Measurements from ENCODE around the gene GRB10.
"Not testable (repeated sequence)": the region's sequence is repeated elsewhere in the genome, so short reads cannot be mapped to it uniquely, and the experiment has no call there.

GRB10 gene

DNA sequence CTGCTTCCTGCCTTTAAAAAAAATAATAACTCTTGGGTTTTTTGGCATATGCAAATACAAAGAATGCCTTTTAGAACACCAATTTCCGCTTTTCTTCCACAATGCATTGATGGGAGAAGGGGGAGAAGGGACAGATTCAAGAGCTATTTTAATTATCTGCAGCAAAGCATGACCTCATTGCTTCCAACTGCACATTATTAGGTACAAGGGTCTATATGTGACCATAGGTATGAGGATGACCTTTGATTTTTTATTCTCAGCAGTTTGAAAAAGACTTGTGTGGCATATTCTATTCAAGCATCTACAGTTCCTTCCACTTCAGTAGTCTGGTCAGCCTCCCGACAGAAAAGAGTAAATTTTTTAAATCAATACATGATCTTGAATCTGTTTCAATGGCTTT is 39.7 kb downstream of the GRB10 start:
- DNase-seq (ENCODE audit: low spot score): no peak

DNA sequence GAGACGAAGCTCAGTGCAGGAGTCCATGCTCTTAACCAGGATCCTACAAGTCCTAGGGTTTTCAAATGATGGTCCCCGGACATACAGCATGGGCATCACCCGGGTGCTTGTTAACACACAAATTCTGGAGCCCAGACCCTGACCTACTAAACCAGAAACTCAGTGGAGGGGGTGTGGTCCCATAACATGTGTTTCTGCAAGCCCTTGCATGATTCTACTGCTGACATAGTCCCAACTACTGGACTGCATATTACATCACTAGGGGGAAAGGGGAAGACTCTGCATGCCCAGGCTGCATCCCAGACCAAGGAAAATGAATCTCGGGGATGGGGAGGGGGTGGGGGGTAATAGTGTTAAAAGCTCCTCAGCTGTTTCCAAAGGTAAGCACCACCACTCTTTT is 40.3 kb downstream of the GRB10 start:
- no peak for DNase-seq (ENCODE audit: low spot score)

DNA sequence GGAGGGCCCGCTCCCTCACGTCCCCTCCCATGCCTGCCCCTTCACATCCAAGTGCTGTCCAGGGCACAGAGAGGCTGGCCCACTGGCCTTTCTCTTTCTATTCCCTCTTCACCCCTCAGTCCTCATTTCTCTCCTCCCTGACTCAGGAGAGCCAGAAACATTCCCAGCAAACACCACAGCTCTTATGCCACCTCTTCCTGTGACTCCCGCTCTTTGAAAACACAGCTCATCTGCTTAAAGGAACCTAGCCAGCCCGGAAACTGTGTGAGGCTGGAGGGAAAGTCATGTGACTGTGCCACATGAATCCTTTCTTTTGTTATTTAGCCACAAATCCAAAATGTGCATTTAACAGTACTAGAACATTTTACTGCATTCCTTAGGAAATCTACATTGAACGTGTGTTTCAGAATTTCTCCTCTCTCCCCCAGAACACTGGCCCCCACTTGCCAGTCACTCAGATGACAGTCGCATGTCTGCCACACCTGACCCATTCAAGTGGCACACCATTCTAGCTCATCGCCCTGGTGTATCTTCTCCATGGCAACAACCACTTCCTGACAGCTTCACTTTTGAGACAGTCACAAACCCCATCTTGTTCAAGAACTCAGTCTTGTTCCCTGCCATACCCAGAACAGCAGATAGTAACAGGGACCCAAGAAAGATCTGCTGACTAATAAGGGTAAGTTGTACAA is 42.8 kb downstream of the GRB10 start:
- DNase-seq (ENCODE audit: low spot score): peak; percentile 81

DNA sequence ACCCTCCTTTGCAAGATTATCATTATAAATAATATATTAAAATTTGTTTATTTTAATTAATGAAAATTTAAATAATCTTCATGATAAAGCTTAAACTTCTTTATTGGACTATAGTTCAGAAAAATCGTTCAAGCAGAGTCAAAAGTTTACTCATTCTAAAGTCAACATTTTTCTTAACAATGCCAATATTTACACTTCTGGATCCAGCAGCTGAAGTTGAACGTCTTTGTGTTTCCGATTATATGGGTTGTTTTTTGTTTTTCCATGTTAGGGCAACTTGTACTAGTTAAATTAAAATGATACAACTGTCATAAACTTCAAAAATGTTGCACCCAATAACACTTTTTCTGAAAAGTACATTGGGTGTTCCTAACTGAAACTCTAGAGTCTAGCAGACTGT is 43.8 kb downstream of the GRB10 start:
- no peak for DNase-seq (ENCODE audit: low spot score)

DNA sequence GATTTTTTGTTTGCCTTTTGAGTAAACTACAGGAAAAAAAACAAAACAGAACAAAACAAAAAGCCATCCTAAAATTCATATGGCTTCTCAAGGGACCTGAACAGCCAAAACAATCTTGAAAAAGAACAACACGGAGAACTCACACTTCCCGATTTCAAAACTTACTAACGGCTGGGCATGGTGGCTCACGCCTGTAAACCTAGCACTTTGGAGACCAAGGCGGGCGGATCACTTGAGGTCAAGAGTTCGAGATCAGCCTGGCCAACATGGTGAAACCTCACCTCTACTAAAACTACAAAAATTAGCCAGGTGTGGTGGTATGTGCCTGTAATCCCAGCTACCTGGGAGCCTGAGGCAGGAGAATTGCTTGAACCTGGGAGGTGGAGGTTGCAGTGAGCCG is 46.9 kb downstream of the GRB10 start:
- DNase-seq (ENCODE audit: low spot score): not testable (repeated sequence)

DNA sequence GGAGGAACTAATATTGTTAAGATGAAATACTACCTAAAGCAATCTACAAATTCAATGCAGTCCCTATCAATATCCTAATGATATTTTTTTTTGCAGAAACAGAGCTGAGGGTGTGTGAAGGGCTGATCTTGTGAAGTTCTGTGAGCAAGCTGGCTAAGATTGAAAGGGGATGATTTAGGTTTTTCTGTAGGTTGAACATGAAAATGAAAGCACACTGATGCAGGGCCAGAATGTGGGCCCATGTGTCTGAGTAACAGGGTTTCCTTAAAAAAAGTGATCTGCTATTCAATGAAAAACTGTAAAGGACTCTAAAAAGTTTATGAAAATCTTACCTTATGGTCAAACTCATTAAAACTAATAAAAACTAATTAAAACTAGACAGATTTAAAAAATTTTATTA is 47.4 kb downstream of the GRB10 start:
- DNase-seq (ENCODE audit: low spot score): no peak

DNA sequence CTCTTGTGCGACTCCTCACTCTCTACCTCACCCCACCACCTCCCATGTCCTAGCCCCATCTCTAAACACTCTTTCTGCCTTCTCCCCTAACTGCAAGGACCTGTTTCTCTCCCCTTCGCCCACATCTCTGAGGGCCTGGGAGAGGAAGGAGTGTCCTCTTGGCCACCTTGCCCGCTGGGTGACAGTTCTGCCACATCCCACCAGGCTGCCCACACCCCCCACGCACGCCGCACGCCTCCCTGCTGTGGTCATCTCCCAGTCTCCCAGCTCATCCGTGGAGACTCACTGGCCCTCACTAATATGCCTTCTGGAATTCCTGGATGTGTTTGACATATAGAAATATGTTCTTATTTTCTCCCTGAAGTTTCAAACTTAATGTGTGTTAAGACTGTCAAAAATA is 48.5 kb downstream of the GRB10 start:
- DNase-seq (ENCODE audit: low spot score): no peak

DNA sequence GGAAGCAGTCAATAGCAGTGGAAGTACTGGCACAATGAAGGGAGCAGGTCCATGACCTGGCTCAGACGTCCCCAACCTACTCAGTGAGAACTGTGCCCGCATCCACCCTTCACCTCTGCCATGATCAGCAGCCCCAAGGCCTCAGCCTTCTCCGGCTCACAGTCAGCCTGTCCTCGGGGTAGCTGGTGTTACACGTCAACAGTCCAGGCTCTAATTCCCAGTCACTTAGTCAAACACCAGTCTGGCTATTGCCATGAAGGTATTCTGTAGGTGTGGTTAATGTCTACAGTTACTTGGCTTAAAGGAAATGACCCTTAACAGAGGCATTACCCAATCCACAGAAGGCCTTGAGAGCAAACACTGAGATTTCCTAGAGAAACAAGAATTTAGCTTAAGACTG is 49.1 kb downstream of the GRB10 start:
- no peak for DNase-seq (ENCODE audit: low spot score)

DNA sequence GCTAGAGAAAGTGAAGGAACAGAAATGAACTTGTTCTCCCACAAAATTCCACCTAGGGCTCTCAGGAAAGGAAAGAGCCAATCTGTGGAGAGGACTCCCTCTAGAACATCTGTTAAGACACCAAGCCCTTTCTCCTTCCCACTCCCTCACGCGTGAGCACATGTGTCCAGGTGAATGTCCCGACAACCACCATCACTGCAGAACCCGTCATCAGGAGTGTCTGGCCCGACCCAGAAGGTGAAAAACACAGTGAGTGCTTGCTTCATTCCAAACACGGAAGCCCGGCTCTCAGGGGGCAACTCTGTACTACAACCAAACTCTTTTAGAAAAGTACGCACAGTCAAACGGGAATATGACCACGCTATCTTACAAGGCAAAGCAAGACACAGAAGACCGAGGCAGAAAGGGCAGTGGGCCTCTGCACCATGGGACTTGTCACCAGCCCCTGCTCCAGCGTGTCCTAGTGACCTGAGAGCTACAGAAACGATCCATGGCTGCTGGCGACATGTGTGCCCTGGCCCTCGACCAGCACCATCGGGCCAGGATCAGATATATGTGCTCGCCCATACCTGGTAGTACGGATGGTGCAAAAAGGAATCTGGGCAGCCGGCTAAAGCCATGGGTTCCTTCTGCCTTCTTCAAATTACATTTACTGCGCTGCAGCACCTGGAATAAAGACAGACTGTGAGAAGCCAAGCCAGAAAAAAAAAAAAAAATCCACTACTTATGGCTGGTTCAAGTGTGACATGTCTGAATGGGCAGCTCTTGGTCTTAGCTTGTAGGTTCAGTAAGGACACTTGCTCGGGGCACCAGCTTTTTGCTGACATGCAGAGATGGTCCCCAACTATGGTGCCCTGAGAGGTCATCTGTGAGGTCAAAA is 50.8 kb downstream of the GRB10 start:
- no peak for DNase-seq (ENCODE audit: low spot score)

DNA sequence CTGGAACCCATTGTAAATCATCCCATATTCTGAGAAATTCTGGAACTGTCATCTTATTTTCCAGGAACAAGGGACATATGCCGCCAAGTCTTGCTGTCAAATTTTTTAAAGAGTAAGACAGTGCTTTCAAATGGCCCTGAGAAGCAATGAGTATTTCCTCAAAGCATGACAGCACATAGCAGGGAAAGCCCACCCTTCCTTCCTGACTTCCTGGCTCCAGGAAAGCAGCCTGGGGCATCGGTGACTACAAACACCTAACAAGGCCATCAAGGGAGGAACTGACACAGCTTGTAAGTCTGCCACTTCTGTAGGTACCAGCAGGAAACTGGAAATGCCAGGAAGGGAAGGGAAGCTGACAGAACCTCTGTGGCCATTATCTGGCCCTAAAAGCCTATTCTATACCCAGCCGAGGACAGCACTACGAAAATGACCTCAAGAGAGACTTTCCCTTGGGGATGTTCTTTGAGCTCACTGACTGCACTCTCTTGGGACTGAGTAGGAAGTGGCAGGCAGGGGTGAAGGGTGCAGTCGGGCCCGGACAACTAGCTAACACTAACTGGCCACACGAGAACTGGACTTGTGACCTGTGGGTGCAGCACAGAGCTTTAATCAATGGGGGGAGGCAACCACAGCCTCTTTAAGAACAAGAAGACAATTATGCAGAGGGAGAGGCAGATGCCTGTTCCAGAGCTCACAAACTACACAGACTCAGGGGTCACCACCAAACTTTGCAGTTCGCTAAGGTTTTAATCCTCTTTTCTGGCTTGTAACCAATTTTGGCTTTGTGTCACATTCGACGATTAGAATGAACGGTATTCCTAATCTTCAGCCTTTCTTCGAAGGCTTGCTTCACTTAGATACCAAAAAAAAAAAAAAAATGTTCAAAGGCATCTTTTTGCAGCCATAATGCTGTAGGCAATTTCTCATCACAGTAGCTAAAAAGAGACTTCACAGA is 52.0 kb downstream of the GRB10 start:
- DNase-seq (ENCODE audit: low spot score): no peak

DNA sequence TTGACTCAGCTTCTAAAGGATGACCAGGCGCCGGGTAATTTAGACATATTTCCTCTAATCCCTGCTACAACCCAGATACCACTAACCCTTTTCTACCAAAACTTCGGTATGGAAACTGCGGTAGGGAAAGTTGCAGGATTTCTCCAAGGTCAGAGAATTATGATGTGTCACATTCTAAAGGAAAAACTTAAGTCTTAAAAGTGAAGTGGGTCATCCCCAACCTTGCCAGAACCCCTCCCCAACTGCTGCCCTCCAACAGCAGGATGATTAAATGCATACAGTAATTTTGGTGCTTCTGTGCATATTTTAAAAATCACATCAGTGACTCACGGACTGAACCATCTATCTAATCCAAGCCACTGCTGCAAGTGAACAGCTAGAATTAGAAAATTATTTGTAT is 52.7 kb downstream of the GRB10 start:
- no peak for DNase-seq (ENCODE audit: low spot score)

DNA sequence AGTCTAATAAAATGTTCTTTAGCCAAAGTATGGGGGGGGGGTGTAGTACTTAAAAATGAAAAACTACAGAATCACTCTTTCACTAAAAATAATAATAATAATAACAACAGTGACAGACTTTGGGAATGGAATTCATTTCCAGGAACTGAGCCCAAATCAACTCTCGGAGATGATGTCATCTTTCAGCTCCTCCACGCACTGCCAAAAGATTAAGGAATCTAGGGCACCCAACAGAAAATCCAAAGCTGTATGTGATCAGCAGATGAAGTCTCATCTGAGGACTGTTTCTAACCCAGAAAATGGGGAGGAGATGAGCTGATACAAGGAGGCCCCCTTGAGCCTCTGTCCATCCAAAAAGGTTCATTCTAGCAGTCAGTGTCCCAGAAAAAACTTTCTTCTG is 54.5 kb downstream of the GRB10 start:
- no peak for DNase-seq (ENCODE audit: low spot score)

DNA sequence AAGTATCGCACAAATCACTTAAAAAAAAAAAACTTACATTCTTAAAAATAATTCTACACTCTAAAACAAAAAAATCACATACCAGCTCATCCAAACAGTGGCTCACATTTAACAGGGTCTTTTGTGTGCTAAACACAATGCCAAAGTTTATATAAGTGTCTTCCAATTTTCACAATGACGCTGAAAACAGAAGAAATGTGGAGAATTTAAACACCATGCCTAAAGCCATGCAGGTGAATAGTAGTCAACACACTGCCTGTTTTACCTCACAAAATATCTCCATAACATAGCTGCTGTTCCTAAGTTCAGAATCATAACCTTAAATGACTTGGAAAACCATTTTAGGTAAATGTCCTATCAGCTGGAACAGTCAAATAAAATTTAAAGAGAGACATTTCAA is 55.0 kb downstream of the GRB10 start:
- DNase-seq (ENCODE audit: low spot score): no peak

DNA sequence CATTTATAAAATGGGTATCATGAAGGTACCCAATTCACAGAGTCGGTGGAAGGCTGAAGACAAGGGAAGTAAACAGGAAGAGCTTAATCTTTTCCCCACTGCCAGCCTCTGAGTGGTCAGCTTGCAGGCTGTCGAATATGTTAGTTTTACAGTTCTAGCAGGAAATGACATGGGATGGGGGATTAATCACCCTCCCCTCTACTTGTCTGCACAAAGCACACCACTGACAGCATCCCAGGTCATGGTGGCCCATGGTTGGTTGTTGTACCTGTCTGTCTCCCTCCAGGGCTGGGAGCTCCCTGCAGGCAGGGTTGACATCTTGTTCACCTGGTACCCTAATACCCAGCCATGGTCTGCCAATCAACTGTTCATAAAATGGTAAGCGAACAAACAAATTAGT is 55.6 kb downstream of the GRB10 start:
- no peak for DNase-seq (ENCODE audit: low spot score)

DNA sequence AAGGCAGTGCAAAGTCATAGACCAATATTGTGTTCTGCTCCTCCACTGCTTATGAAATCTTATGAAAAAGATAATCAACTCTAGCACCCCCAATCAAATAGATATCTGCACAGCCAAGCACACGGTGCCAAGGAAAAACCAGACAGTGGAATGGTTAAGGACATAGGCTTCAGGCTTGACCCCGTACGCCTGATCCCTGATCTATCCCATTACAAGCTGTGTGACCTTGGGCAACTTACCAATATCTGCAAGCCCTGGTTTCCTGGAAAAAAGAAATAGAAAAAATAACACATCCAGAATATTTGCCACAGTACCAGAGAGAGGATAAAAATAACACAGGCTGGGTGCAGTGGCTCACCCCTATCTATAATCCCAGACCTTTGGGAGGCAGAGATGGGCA is 56.9 kb downstream of the GRB10 start:
- DNase-seq (ENCODE audit: low spot score): no peak

DNA sequence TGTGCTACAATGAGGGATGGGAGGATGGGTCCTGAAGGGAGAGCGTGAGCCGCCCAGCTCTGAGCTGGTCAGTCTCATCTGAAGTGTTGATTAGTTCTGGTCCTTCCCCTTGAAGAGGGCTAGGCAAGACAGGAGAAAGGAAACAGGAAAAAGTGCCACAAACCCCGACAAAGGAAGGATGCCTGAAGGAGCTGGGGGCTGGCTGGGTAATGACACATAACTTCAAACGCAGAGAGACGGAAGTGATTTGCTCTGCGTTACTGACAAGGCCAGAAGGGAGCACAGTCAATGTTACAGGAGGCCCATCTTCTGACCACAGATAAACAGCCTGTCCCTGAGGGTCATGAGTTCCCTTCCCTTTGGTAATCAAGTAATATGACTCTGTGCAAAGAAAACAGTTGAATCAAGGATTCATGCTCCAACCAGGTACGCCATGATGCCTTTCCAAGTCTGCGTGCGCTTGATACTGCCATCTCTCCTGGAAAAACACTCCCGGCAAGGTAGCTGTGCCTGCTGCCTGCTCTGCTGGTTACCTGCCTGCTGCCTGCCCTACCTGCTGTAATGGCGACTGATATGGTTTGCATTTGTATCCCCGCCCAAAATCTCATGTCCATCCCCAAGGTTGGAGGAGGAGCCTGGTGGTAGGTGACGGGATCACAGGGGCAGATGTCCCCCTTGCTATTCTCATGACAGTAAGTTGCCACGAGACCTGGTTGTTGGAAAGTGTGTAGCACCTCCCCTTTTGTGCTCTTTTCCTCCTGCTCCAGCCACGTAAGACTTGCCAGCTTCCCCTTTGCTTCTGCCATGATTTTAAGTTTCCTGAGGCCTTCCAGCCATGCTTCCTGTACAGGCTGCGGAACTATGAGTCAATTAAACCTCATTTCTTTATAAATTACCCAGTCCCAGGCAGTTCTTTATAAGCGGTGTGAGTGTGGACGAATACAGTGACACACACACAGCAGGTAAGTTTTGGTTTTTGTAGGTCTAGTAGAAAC is 57.9 kb downstream of the GRB10 start:
- no peak for DNase-seq (ENCODE audit: low spot score)

DNA sequence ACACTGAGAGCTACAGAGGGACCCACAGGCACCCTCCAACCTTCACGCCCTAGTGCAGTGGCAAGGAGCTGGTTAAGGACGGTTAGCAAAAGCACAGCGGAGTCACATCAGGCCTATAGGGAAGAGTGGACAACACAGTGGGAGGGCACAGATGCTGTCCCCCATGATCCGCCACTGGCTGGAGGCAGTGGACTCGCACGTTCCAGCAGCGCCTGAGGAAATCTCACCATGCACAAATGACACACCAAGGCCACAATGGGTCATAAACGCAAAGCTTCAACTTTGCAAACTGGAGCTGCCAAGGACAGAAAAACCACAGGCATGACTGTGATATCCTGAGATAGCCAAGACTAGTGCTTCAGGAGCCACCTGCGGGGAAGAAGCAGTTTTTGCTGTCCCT is 58.8 kb downstream of the GRB10 start:
- DNase-seq (ENCODE audit: low spot score): no peak

DNA sequence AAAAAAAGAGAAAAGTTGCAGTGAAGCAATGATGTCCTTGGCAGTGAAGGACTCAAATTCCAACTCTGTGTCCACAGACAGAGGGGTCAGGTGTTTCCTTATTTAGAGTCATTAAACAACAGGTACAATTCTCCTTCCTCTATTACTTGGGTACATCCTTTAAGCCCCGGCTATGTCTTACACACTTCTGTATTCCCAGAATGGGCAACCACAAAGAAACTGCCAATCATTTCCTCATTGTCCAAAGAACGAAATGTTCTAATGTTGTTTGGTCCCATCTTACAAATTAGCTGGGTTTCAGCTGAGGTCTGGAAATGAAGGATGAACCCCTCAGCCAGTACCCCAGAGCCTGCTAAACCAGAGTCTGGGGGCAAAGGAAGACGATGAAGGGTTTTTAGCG is 59.5 kb downstream of the GRB10 start:
- no peak for DNase-seq (ENCODE audit: low spot score)

DNA sequence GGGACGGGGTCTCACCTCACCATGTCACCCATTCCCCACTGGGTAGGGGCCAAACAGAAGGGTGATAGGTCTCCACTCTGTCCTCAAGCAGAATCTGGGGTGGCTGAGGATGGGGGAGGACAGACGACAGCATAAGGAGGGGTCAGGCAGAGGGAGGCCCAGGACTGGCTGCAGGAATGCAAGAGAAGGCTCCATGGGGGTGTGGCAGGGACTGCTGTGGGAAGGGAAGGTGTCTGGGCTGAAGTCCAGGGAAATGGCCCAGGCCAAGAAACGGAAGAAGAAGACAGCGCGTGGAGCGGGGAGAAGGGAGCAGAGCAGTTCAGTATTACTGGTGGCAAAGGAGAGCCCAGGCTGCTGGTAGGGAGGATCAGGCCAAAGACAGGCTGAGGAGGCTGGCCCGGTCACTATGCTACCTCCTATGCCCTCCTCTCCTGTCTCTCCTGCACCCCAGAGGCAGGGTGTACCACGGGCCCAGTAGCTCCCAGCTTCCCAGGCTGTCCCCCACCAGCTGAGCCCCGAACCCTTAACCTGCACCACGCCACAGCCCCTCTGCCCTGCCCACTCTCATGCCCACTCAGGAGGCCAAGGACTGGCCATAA is 60.9 kb downstream of the GRB10 start:
- no peak for DNase-seq (ENCODE audit: low spot score)

DNA sequence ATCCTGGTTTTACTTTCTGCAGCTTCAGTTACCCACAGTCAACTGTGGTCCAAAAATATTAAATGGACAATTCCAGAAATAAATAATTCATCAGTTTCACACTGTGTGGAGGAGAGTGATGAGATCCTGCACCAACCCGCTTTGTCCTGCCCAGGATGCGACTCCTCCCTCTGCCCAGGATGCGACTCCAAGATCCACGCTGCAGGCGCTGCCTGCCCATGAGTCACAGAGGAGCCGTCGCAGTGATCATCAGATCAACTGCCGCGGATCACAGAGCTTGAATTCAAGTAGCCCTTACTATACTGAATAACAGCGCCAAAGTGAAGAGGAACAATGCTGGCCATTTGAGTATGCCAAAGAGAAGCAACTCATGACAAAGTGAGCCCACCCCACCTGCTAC is 61.5 kb downstream of the GRB10 start:
- DNase-seq (ENCODE audit: low spot score): no peak

DNA sequence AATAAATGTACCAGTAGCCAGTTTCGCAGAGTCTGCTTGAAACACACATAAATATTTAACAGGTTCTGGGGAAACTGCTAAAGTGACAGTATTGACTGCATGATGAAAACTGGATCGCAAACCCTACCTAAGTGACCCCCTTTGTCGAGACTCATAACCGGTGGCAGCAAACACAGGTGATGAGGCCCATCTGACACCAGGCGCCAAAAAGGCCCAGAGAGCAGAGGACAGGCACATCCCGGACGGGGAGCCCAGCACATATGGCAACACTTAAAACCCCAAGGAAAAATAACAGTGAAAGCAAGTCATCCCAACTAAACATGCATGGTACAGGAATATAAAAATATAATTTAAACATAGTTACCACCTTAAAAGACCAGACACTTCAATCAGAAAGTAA is 62.4 kb downstream of the GRB10 start:
- no peak for DNase-seq (ENCODE audit: low spot score)
